H4 (cell line): ENCODE data around the gene RPUSD1. TPM values are rescaled to one million over a fixed set of nuclear protein-coding genes. Genes with fewer than 3 reads are reported as not detected.
A peak's percentile ranks its signal among the peaks of the same experiment; 100 is the strongest.

ENCODE experiments used
- DNase-seq: peaks from one replicate; pipeline ENCODE4 v3.0.0-alpha.2; 2015; ENCODE audit warnings: low spot score
- total RNA-seq: library from RNA; depleted of rRNA; stranded (reverse); fragments of >200 nt; shearing (Covaris generic); gene quantifications from 2 replicates; pipeline ENCODE4 v1.2.3, GENCODE V29; 2014

Gene RPUSD1
- total RNA-seq, 1 experiment from 2014 or later = 18.6 TPM

GRCh38 chr16:799111-799947, 11.1 kb upstream of the RPUSD1 start:
- no peak for DNase-seq

- no peak for DNase-seq
These were observed 10.5 kb upstream of the RPUSD1 start for GRCh38 chr16:798666-799065.

GRCh38 chr16:797686-798085, 9.5 kb upstream of the RPUSD1 start:
- no peak for DNase-seq

GRCh38 chr16:797120-797420, 8.9 kb upstream of the RPUSD1 start:
- DNase-seq = no peak

GRCh38 chr16:796296-797119, 8.3 kb upstream of the RPUSD1 start:
- no peak for DNase-seq

- DNase-seq = no peak
These were observed 7.5 kb upstream of the RPUSD1 start for GRCh38 chr16:795580-796229.

- no peak for DNase-seq
These were observed 6.8 kb upstream of the RPUSD1 start for GRCh38 chr16:794853-795466.

- DNase-seq = no peak
These were observed 6.1 kb upstream of the RPUSD1 start for GRCh38 chr16:794091-794822.

- no peak for DNase-seq
These were observed 5.2 kb upstream of the RPUSD1 start for GRCh38 chr16:793414-793813.

- DNase-seq = no peak
These were observed 4.2 kb upstream of the RPUSD1 start for GRCh38 chr16:792221-792995.

GRCh38 chr16:791131-791530, 3.0 kb upstream of the RPUSD1 start:
- no peak for DNase-seq

- DNase-seq = no peak
These were observed 1.9 kb upstream of the RPUSD1 start for GRCh38 chr16:790086-790485.

- no peak for DNase-seq
These were observed 1.1 kb upstream of the RPUSD1 start for GRCh38 chr16:789191-789850.

- DNase-seq = peak; percentile 77
These were observed 382 bp upstream of the RPUSD1 start, which contains the start of gene CHTF18 for GRCh38 chr16:788399-789126. Gene CHTF18 (plus strand): TSS chr16:788620. CDS start chr16:788685, 65 bp downstream.

GRCh38 chr16:787321-787966, 737 bp downstream of the RPUSD1 start:
- no peak for DNase-seq

GRCh38 chr16:785563-786535, 2.3 kb downstream of the RPUSD1 start:
- no peak for DNase-seq

- no peak for DNase-seq
These were observed 3.8 kb downstream of the RPUSD1 start for GRCh38 chr16:784431-784830.
